CD4-positive, alpha-beta memory T cell (primary cell): ENCODE measurements around the gene GNPAT. TPM values are rescaled to one million over a fixed set of nuclear protein-coding genes. Genes with fewer than 3 reads are reported as not detected.

ENCODE experiments used
- CTCF ChIA-PET: fragments of 350-600 bp; sonication (Branson Sonifier 250); formaldehyde crosslinking; loops from one replicate; lab custom pipeline; 2021; ENCODE audit warnings: inconsistent platforms; ENCODE audit not compliant: partially characterized antibody; lab: Charles Lee
- POLR2A ChIA-PET: fragments of 350-600 bp; sonication (Branson Sonifier 250); formaldehyde crosslinking; loops from one replicate; lab custom pipeline; 2021; ENCODE audit not compliant: partially characterized antibody; lab: Charles Lee
- DNase-seq, 5 donors: peaks; one replicate each; pipeline versions ENCODE4 v3.0.0 to v3.0.0-alpha.2; 2020 to 2022; ENCODE audit warnings: mixed read lengths in 1 of 5
- H3K27ac ChIP-seq: one replicate; pipeline ENCODE4 v1.7.0; 2013; ENCODE audit warnings: low read depth, low read length
- H3K27me3 ChIP-seq: 2 replicates; pipeline ENCODE4 v1.7.0; 2013; ENCODE audit warnings: mild to moderate bottlenecking, low read length, moderate library complexity; ENCODE audit not compliant: insufficient read depth
- H3K36me3 ChIP-seq: 2 replicates; pipeline ENCODE4 v1.7.0; 2013; ENCODE audit warnings: mild to moderate bottlenecking, low read length, moderate library complexity; ENCODE audit not compliant: insufficient read depth
- H3K4me1 ChIP-seq: 2 replicates; pipeline ENCODE4 v1.7.0; 2013; ENCODE audit warnings: mild to moderate bottlenecking, low read length, moderate library complexity; ENCODE audit not compliant: insufficient read depth
- H3K4me3 ChIP-seq, 2 donors: one replicate each; pipeline ENCODE4 v1.7.0; 2013; ENCODE audit warnings: low read length in 2 of 2, mild to moderate bottlenecking in 1 of 2
- H3K9me3 ChIP-seq, 2 donors: one replicate each; pipeline ENCODE4 v1.7.0; 2013; ENCODE audit warnings: low read length in 2 of 2, control low read depth in 1 of 2; ENCODE audit not compliant: control insufficient read depth in 1 of 2
- H3K27ac Mint-ChIP-seq, 7 donors: one replicate each; pipeline ENCODE4 v1.8.0; 2020 to 2021; ENCODE audit warnings: mixed read lengths in 7 of 7, mild to moderate bottlenecking in 6 of 7, inconsistent platforms in 3 of 7, moderate library complexity in 3 of 7
- H3K27me3 Mint-ChIP-seq, 2 donors: one replicate each; pipeline ENCODE4 v1.8.0; 2020 to 2021; ENCODE audit warnings: mixed read lengths in 2 of 2
- H3K36me3 Mint-ChIP-seq, 2 donors: one replicate each; pipeline ENCODE4 v1.8.0; 2020 to 2021; ENCODE audit warnings: mixed read lengths in 2 of 2, inconsistent platforms in 1 of 2, mild to moderate bottlenecking in 1 of 2
- H3K4me1 Mint-ChIP-seq, 4 donors: one replicate each; pipeline ENCODE4 v1.8.0; 2020 to 2021; ENCODE audit warnings: mixed read lengths in 4 of 4, mild to moderate bottlenecking in 1 of 4
- H3K4me3 Mint-ChIP-seq, 8 donors: one replicate each; pipeline ENCODE4 v1.8.0; 2020 to 2021; ENCODE audit warnings: mixed read lengths in 8 of 8, mild to moderate bottlenecking in 7 of 8, moderate library complexity in 6 of 8, inconsistent platforms in 3 of 8
- H3K9me3 Mint-ChIP-seq, 8 donors: one replicate each; pipeline ENCODE4 v1.8.0; 2020 to 2021; ENCODE audit warnings: mixed read lengths in 8 of 8, mild to moderate bottlenecking in 5 of 8, inconsistent platforms in 3 of 8, moderate library complexity in 1 of 8
- intact Hi-C: fragments of 100-400 bp; cut with micrococcal nuclease; formaldehyde crosslinking; loops from one replicate; pipeline ENCODE4 v1.15.1; 2023
- polyA plus RNA-seq, 2 donors: library from polyadenylated mRNA; unstranded; fragments of 300-500 nt; fragmentation: Illumina TruSeq; gene quantifications; one replicate each; pipeline ENCODE4 v1.2.3, GENCODE V29; 2021
- total RNA-seq, 2 experiments: library from RNA; stranded (reverse); gene quantifications; one replicate each; pipeline ENCODE4 v1.2.3, GENCODE V29; 2021

The GNPAT gene
- total and polyA plus RNA-seq, 4 experiments from 2014 or later: 35.7 to 51.9 (median 39.0) TPM

DNA sequence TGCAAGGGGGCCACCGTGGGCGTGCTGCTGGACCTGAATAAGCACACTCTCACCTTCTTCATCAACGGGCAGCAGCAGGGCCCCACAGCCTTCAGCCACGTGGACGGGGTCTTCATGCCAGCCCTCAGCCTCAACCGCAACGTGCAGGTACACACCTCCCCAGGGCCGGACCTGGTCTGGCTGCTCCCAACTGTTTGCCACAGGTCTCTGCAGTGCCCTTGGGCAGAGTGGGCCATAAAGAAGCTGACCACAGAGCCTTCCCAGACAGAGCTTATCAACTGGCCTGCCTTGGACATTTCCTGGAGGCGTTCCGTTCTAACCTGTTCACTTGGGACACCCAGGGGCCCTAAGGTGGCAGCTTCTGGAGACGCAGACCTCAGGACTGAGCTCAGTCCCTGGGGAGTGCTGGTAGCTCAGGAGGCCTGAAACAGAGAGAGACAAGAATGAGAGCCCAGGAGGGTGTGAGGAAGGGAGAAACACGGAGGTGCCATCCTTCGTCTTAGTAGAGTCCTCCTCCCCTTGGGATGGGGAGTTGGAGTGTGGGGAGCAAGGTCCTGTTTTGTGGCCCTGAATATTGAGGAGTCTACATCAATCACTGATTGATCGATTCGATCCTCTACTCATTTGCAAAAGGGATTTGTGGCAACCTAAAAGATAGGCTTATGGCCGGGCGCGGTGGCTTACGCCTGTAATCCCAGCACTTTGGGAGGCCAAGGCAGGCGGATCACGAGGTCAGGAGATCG is 27.0 kb upstream of the GNPAT start:
- Mint-ChIP-seq H3K27me3 (peaks cover 0 to 4% of the 10 kb centered on the region in 2 donors), H3K4me3 (no peak overlapping the region), H3K4me1 (peaks cover 4 to 10% (median 7%) of the 10 kb centered on the region in 4 donors), H3K9me3 (no peaks in the 10 kb centered on the region), H3K36me3 (no peaks in the 10 kb centered on the region), H3K27ac (peak overlapping the region in 1 of 7 donors; percentile 6)
- ChIA-PET CTCF (interaction anchor here (0.9 kb wide), 1 partner anchor 16 kb away, joined by 3 read pairs; no protein-coding TSS in a partner anchor), POLR2A (no interaction called here)
- Histone ChIP-seq H3K36me3 (no peaks in the 10 kb centered on the region), H3K4me3 (no peak overlapping the region), H3K4me1 (peaks cover 10% of the 10 kb centered on the region), H3K27me3 (no peaks in the 10 kb centered on the region), H3K9me3 (no peaks in the 10 kb centered on the region), H3K27ac (no peak overlapping the region)
- intact Hi-C loops: loop anchor here (10.0 kb wide), 1 partner anchor 539 kb away; no protein-coding TSS in a partner anchor
- no peak for DNase-seq

DNA sequence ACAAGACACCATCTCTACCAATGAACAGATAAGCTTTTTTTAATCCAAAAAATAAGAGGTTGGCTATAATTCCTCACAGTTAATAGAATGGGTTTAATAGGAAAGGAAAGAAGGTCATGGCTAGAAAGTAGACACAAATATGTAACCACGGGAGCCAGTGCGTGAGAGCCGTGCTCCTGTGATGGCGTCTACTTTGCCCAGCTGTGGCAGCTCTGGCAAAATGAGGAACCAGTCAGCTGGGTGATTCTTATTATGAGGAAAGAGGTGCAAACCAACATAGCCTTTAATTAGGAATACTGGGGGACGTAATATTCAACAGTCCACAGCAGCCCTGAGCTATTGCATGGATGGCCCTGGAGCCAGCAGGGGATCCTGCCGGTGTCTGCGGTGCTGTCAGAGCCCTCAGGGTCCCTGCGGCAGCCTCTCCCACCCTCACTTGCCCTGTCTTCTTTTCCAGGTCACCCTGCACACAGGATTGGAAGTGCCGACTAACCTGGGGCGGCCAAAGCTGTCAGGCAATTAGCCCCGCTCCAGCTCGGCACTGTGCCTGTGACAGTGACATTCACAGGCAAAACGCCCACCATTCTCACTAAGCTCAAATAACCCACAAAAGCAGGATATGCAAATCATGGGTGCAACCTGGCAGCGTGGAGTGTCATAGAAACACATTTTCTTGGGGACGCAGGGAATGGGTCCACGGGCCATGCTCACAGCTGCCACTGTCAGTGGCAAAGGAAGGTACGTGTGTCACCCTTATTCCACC is 25.9 kb upstream of the GNPAT start:
- H3K4me3 ChIP-seq: no peak overlapping the region
- Mint-ChIP-seq H3K9me3 (no peaks in the 10 kb centered on the region), H3K27ac (peak overlapping the region in 1 of 7 donors; percentile 68), H3K36me3 (no peaks in the 10 kb centered on the region), H3K27me3 (peaks cover 0 to 4% of the 10 kb centered on the region in 2 donors), H3K4me3 (no peak overlapping the region), H3K4me1 (peaks cover 4 to 10% (median 7%) of the 10 kb centered on the region in 4 donors)
- no peaks in the 10 kb centered on the region for H3K27me3 ChIP-seq
- DNase-seq: no peak
- POLR2A ChIA-PET: no interaction called here
- intact Hi-C loops: loop anchor here (10.0 kb wide), 1 partner anchor 540 kb away; no protein-coding TSS in a partner anchor
- no peaks in the 10 kb centered on the region for H3K36me3 ChIP-seq
- H3K4me1 ChIP-seq: peaks cover 10% of the 10 kb centered on the region
- CTCF ChIA-PET: interaction anchor here (0.9 to 1.2 kb wide), 3 partner anchors 10 to 302 kb away, joined by 3 read pairs; no protein-coding TSS in a partner anchor
- H3K27ac ChIP-seq: no peak overlapping the region
- no peaks in the 10 kb centered on the region for H3K9me3 ChIP-seq

GRCh38 chr1:231215681-231216385 is 25.2 kb upstream of the GNPAT start:
- Histone ChIP-seq H3K4me3 (no peak overlapping the region), H3K9me3 (no peaks in the 10 kb centered on the region), H3K36me3 (no peaks in the 10 kb centered on the region), H3K4me1 (peaks cover 10% of the 10 kb centered on the region), H3K27me3 (no peaks in the 10 kb centered on the region), H3K27ac (no peak overlapping the region)
- POLR2A ChIA-PET: no interaction called here
- DNase-seq: no peak
- CTCF ChIA-PET: interaction anchor here (1.0 to 1.2 kb wide), 2 partner anchors 11 to 303 kb away, joined by 3 read pairs; no protein-coding TSS in a partner anchor
- no peaks in the 10 kb centered on the region for H3K36me3 Mint-ChIP-seq
- peaks cover 0 to 4% of the 10 kb centered on the region in 2 donors for H3K27me3 Mint-ChIP-seq
- H3K4me1 Mint-ChIP-seq: peaks cover 4 to 10% (median 7%) of the 10 kb centered on the region in 4 donors
- no peaks in the 10 kb centered on the region for H3K9me3 Mint-ChIP-seq
- intact Hi-C loops: loop anchor here (10.0 kb wide), 1 partner anchor 541 kb away; no protein-coding TSS in a partner anchor
- no peak overlapping the region for H3K4me3 Mint-ChIP-seq
- peak overlapping the region in 1 of 7 donors; percentile 25 for H3K27ac Mint-ChIP-seq

DNA sequence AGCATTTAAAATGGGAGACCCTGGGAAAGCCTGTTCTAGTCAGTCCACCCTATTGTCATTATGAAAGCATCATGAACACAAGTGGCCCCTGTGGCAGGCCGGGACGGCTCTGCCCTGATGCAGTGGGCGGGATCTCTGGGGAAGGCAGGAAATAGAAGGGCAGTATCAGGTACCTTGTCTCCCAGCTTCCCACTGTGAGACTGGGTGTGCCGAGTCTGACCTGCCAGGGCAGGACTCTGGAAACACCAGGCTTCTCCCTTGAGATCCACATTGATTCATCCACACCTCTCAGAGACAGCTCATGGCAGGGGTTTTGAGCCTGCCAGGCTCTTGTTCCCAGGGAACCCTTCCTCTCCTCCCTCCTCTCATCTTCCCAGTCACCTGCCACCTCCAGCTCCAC is 24.5 kb upstream of the GNPAT start:
- Mint-ChIP-seq H3K4me1 (peaks cover under 1 to 6% (median 4%) of the 10 kb centered on the region in 4 donors), H3K4me3 (no peak overlapping the region), H3K27ac (no peak overlapping the region), H3K36me3 (no peaks in the 10 kb centered on the region), H3K27me3 (peaks cover 0 to 4% of the 10 kb centered on the region in 2 donors), H3K9me3 (no peaks in the 10 kb centered on the region)
- Histone ChIP-seq H3K36me3 (no peaks in the 10 kb centered on the region), H3K27me3 (no peaks in the 10 kb centered on the region), H3K4me1 (peaks cover 4% of the 10 kb centered on the region), H3K27ac (no peak overlapping the region), H3K9me3 (no peaks in the 10 kb centered on the region), H3K4me3 (no peak overlapping the region)
- ChIA-PET CTCF (interaction anchor here (1.0 kb wide), 1 partner anchor 12 kb away, joined by 3 read pairs; no protein-coding TSS in a partner anchor), POLR2A (interaction anchor here (0.6 kb wide), 1 partner anchor 43 kb away, joined by 5 read pairs; no protein-coding TSS in a partner anchor)
- intact Hi-C loops: loop anchor here (10.0 kb wide), 1 partner anchor 542 kb away; no protein-coding TSS in a partner anchor
- no peak for DNase-seq

GRCh38 chr1:231217056-231217455 is 24.0 kb upstream of the GNPAT start:
- intact Hi-C loops: loop anchor here (10.0 kb wide), 1 partner anchor 542 kb away; no protein-coding TSS in a partner anchor
- H3K4me3 ChIP-seq: no peak overlapping the region
- H3K27me3 Mint-ChIP-seq: peaks cover 0 to 4% of the 10 kb centered on the region in 2 donors
- no peaks in the 10 kb centered on the region for H3K9me3 ChIP-seq
- no peaks in the 10 kb centered on the region for H3K27me3 ChIP-seq
- no peaks in the 10 kb centered on the region for H3K9me3 Mint-ChIP-seq
- no peak overlapping the region for H3K4me3 Mint-ChIP-seq
- CTCF ChIA-PET: no interaction called here
- DNase-seq: no peak
- no peaks in the 10 kb centered on the region for H3K36me3 ChIP-seq
- H3K27ac ChIP-seq: no peak overlapping the region
- POLR2A ChIA-PET: interaction anchor here (0.6 kb wide), 1 partner anchor 43 kb away, joined by 5 read pairs; no protein-coding TSS in a partner anchor
- no peak overlapping the region for H3K27ac Mint-ChIP-seq
- H3K4me1 Mint-ChIP-seq: peaks cover 0 to 4% (median 1%) of the 10 kb centered on the region in 4 donors
- no peaks in the 10 kb centered on the region for H3K36me3 Mint-ChIP-seq
- H3K4me1 ChIP-seq: no peaks in the 10 kb centered on the region

DNA sequence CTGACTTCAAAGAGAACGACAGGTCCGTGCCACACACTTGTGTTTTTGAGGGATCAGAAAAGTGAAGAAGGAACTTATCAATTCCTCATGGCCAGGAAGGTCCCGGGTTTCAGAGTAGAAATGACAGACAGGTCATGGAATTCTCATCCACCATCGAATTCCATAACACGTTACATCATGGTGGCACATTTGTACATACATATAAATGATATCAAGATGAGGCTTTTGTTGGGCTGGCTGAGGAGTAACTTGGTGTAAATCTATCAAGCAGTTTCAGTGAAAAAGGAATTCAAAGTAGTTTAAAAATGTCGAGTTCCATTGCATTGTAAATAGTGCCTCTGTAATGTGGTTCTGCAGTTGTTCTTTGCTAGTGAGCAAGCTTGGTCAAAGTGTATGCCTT is 22.9 kb upstream of the GNPAT start:
- Mint-ChIP-seq H3K27me3 (peaks cover 0 to 4% of the 10 kb centered on the region in 2 donors), H3K9me3 (no peaks in the 10 kb centered on the region), H3K27ac (no peak overlapping the region), H3K4me3 (no peak overlapping the region), H3K4me1 (peaks cover 0 to 4% (median 1%) of the 10 kb centered on the region in 4 donors), H3K36me3 (peaks cover 4 to 6% of the 10 kb centered on the region in 2 donors)
- no peaks in the 10 kb centered on the region for H3K36me3 ChIP-seq
- no peak overlapping the region for H3K4me3 ChIP-seq
- no peak overlapping the region for H3K27ac ChIP-seq
- intact Hi-C loops: loop anchor here (10.0 kb wide), 1 partner anchor 543 kb away; no protein-coding TSS in a partner anchor
- no peaks in the 10 kb centered on the region for H3K9me3 ChIP-seq
- no peaks in the 10 kb centered on the region for H3K4me1 ChIP-seq
- DNase-seq: no peak
- no peaks in the 10 kb centered on the region for H3K27me3 ChIP-seq
- POLR2A ChIA-PET: no interaction called here
- CTCF ChIA-PET: no interaction called here
